Right renal cortex interstitium (tissue), 3 donors: ENCODE data around the gene LDLRAP1. TPM values are rescaled to one million over a fixed set of nuclear protein-coding genes. Genes with fewer than 3 reads are reported as not detected.
"Not testable (repeated sequence)": the region's sequence is repeated elsewhere in the genome, so short reads cannot be mapped to it uniquely, and the experiment has no call there.

ENCODE experiments used
- DNase-seq, 3 donors: peaks; one replicate each; pipeline ENCODE4 v3.0.0-alpha.2; 2013; ENCODE audit warnings: low read depth in 3 of 3, low spot score in 2 of 3
- polyA plus RNA-seq, 3 donors: library from polyadenylated mRNA; unstranded; fragments of 120-200 nt; gene quantifications; one replicate each; pipeline ENCODE4 v1.2.1, GENCODE V29; 2013; ENCODE audit not compliant: insufficient read length in 3 of 3

The LDLRAP1 gene
- polyA plus RNA-seq, result 10 to 100 TPM; 11.1 to 12.9 (median 12.2) TPM

GRCh38 chr1:25543425-25544242 lies at the start of gene LDLRAP1:
Gene LDLRAP1 (plus strand): TSS chr1:25543606. CDS start chr1:25543699, 93 bp downstream.
- no peak for DNase-seq

- DNase-seq, result no peak
Measured at GRCh38 chr1:25494952-25495351, 48.5 kb upstream of the LDLRAP1 start.

- DNase-seq, result no peak
Measured at GRCh38 chr1:25500694-25501093, 42.7 kb upstream of the LDLRAP1 start.

- DNase-seq, result no peak
Measured at GRCh38 chr1:25501235-25502058, 42.0 kb upstream of the LDLRAP1 start.

- no peak for DNase-seq
Measured at GRCh38 chr1:25502957-25503356, 40.4 kb upstream of the LDLRAP1 start.

- DNase-seq, result no peak
Measured at GRCh38 chr1:25503551-25504426, 39.6 kb upstream of the LDLRAP1 start.

GRCh38 chr1:25504706-25505595 lies 38.5 kb upstream of the LDLRAP1 start:
- DNase-seq, result no peak

GRCh38 chr1:25505656-25506385 lies 37.6 kb upstream of the LDLRAP1 start:
- DNase-seq, result no peak

- not testable (repeated sequence) for DNase-seq
Measured at GRCh38 chr1:25506566-25507463, 36.6 kb upstream of the LDLRAP1 start.

GRCh38 chr1:25513666-25514065 lies 29.7 kb upstream of the LDLRAP1 start:
- DNase-seq, result no peak

- no peak for DNase-seq
Measured at GRCh38 chr1:25515033-25515432, 28.4 kb upstream of the LDLRAP1 start.

GRCh38 chr1:25516686-25517085 lies 26.7 kb upstream of the LDLRAP1 start:
- DNase-seq, result no peak

- no peak for DNase-seq
Measured at GRCh38 chr1:25517476-25518394, 25.7 kb upstream of the LDLRAP1 start.

- DNase-seq, result no peak
Measured at GRCh38 chr1:25519624-25520023, 23.8 kb upstream of the LDLRAP1 start.

- DNase-seq, result no peak
Measured at GRCh38 chr1:25520446-25521061, 22.9 kb upstream of the LDLRAP1 start.

- DNase-seq, result no peak
Measured at GRCh38 chr1:25522031-25522655, 21.3 kb upstream of the LDLRAP1 start.
